Rectal smooth muscle tissue (tissue), 1 donor: Measurements from ENCODE around the gene ERBB2.

ENCODE experiments used
- H3K27ac ChIP-seq: one replicate; pipeline ENCODE4 v1.7.0; 2013; ENCODE audit warnings: low read depth, low read length, inconsistent platforms
- H3K27me3 ChIP-seq: one replicate; pipeline ENCODE4 v1.7.0; 2013; ENCODE audit warnings: low read length; ENCODE audit not compliant: control insufficient read depth, insufficient read depth
- H3K36me3 ChIP-seq: one replicate; pipeline ENCODE4 v1.7.0; 2013; ENCODE audit warnings: low read length; ENCODE audit not compliant: control insufficient read depth, insufficient read depth
- H3K4me1 ChIP-seq: one replicate; pipeline ENCODE4 v1.7.0; 2013; ENCODE audit warnings: low read length; ENCODE audit not compliant: control insufficient read depth, insufficient read depth
- H3K4me3 ChIP-seq: one replicate; pipeline ENCODE4 v1.7.0; 2013; ENCODE audit warnings: low read length
- H3K9ac ChIP-seq: one replicate; pipeline ENCODE4 v1.7.0; 2013; ENCODE audit warnings: low read length

The ERBB2 gene

GRCh38 chr17:39677072-39677471, 22.8 kb upstream of the ERBB2 start:
- Histone ChIP-seq H3K4me1 (no peaks in the 10 kb centered on the region), H3K9ac (no peak overlapping the region), H3K27ac (no peak overlapping the region)

GRCh38 chr17:39677542-39678339, 22.1 kb upstream of the ERBB2 start:
- Histone ChIP-seq H3K4me3 (no peak overlapping the region), H3K27me3 (no peaks in the 10 kb centered on the region), H3K9ac (no peak overlapping the region), H3K4me1 (no peaks in the 10 kb centered on the region), H3K27ac (no peak overlapping the region), H3K36me3 (peaks cover 2% of the 10 kb centered on the region)

More at GRCh38 chr17:39677072-39677471, 22.8 kb upstream of the ERBB2 start:
- Histone ChIP-seq H3K4me3 (no peak overlapping the region), H3K36me3 (peaks cover 2% of the 10 kb centered on the region), H3K27me3 (no peaks in the 10 kb centered on the region)

GRCh38 chr17:39678340-39679116, 21.3 kb upstream of the ERBB2 start:
- no peaks in the 10 kb centered on the region for H3K27me3 ChIP-seq
- no peaks in the 10 kb centered on the region for H3K4me1 ChIP-seq
- no peak overlapping the region for H3K27ac ChIP-seq
- peaks cover 2% of the 10 kb centered on the region for H3K36me3 ChIP-seq
- H3K4me3 ChIP-seq, result no peak overlapping the region
- H3K9ac ChIP-seq, result no peak overlapping the region

DNA sequence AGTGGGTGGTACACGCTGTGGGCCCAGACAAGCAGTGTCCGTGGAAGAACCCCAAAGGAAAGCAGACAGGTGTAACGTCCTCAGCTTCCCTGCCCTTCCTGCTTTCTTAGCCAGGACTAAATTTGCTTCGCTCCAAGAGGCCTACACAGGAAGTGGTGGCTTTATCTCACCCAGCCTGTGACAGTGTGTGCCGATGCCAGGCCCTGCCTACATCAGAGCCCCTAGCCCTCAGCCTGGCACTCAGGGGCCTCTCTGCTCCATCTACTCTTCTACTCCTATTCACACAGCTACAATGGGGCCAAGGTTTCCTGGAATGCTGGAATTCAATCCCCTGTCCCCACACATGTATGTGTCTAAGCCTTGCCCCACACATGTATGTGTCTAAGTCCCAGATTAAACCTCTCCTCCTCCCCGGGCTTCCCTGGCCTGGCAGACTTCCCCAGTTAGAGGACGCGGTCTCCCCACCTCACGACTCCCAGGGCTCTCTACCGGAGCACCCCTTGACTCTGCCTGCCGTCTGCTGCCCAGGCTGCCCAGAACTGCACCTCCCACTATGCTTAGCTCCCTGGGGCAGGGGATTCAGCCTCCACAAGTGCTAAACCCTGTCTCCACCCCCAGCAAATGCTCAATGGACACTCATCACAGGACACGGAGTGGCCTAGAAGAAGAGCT, 20.2 kb upstream of the ERBB2 start:
- H3K4me1 ChIP-seq, result no peaks in the 10 kb centered on the region

DNA sequence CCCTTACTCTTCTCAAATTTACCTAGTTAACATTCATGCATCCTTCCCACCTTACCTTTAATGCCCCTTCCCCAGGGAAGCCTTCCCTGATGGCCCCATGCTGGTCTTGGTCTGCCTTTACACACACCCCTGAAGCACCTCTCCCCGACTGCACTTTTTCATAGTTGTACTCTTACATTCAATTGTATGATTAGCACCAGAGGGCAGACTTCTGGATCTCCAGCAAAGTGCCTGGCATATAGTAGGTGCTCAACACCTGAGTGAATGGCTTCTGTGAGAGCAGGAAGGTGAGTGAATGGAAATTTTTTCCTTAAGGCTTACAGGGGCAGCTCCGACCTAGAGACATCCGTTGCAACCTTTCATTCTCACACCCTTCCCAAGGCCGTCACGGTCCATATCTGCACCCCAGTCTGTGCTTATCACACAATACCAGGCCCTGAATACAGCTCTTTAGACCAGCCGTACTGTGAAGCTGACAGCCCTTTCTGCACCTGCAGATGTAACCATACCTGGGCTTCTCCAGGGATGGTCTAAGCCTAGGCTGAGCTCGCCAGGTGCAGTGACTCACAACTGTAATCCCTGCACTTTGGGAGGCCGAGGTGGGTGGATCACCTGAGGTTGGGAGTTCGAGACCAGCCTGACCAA, 16.4 kb upstream of the ERBB2 start:
- Histone ChIP-seq H3K4me3 (no peak overlapping the region), H3K27me3 (no peaks in the 10 kb centered on the region), H3K27ac (no peak overlapping the region), H3K36me3 (peaks cover 2% of the 10 kb centered on the region), H3K9ac (no peak overlapping the region), H3K4me1 (peaks cover 3% of the 10 kb centered on the region)

More for the DNA sequence above, 20.2 kb upstream of the ERBB2 start:
- no peak overlapping the region for H3K4me3 ChIP-seq
- peaks cover 2% of the 10 kb centered on the region for H3K36me3 ChIP-seq
- no peak overlapping the region for H3K9ac ChIP-seq
- H3K27me3 ChIP-seq, result no peaks in the 10 kb centered on the region
- H3K27ac ChIP-seq, result no peak overlapping the region

- H3K36me3 ChIP-seq, result peaks cover 2% of the 10 kb centered on the region
- H3K4me3 ChIP-seq, result no peak overlapping the region
- no peak overlapping the region for H3K27ac ChIP-seq
- peaks cover 8% of the 10 kb centered on the region for H3K4me1 ChIP-seq
- no peak overlapping the region for H3K9ac ChIP-seq
- H3K27me3 ChIP-seq, result no peaks in the 10 kb centered on the region
These were observed 15.3 kb upstream of the ERBB2 start for GRCh38 chr17:39684369-39685192.

- H3K27me3 ChIP-seq, result no peaks in the 10 kb centered on the region
- peaks cover 8% of the 10 kb centered on the region for H3K4me1 ChIP-seq
- no peaks in the 10 kb centered on the region for H3K36me3 ChIP-seq
- peak overlapping the region; percentile 85 for H3K4me3 ChIP-seq
- H3K27ac ChIP-seq, result peak overlapping the region; percentile 91
- H3K9ac ChIP-seq, result no peak overlapping the region
These were observed 12.7 kb upstream of the ERBB2 start for GRCh38 chr17:39687101-39687545.

GRCh38 chr17:39687546-39688474, 12.1 kb upstream of the ERBB2 start, which contains the start of gene PGAP3:
Gene PGAP3 (minus strand): TSS chr17:39688057. CDS start chr17:39688014, 43 bp downstream.
- H3K4me3 ChIP-seq, result peak within 1 kb of the TSS; percentile 85
- peaks cover 8% of the 10 kb centered on the region for H3K4me1 ChIP-seq
- H3K36me3 ChIP-seq, result no peaks in the 10 kb centered on the region
- H3K27me3 ChIP-seq, result no peaks in the 10 kb centered on the region
- peak within 1 kb of the TSS; percentile 91 for H3K27ac ChIP-seq
- peak within 1 kb of the TSS; percentile 19 for H3K9ac ChIP-seq

DNA sequence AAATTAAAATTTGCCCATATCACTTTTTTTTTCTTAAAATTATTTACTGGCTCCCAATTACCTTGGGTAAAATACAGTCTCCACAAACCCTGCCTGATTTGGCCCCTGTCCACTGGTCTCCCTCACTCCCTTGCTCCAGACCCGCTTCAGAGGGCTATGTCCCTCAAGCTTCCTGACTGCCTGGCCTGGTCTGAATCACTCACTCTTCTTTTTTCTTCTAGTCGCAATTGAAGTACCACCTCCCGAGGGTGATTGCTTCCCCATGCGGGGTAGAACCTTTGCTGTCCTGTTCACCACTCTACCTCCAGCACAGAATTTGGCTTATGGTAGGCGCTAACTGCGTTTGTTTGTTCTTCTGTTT, 11.4 kb upstream of the ERBB2 start:
- peak overlapping the region; percentile 85 for H3K4me3 ChIP-seq
- peaks cover 8% of the 10 kb centered on the region for H3K4me1 ChIP-seq
- peak overlapping the region; percentile 91 for H3K27ac ChIP-seq
- H3K36me3 ChIP-seq, result no peaks in the 10 kb centered on the region
- no peaks in the 10 kb centered on the region for H3K27me3 ChIP-seq
- peak overlapping the region; percentile 19 for H3K9ac ChIP-seq

DNA sequence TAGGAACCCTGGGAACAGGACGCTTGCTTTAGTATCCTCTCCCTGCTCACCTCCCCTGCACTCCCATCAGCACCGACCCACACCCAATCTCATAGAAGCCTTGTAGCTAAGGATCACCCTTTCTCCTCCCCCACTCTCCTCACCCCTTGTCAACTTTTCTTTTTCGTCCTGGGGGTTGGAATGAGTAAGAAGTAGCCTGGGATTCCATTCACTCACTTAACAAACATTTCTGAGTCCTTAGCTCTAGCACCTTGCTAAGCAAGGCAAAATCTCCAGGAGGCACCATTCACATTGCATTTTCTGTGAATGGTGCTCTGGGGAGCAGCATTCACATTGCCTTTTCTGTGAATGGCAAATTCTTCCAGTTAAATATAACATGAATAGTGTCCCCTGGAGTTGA, 10.9 kb upstream of the ERBB2 start:
- no peak overlapping the region for H3K27ac ChIP-seq
- H3K27me3 ChIP-seq, result no peaks in the 10 kb centered on the region
- no peaks in the 10 kb centered on the region for H3K36me3 ChIP-seq
- H3K9ac ChIP-seq, result no peak overlapping the region
- peaks cover 8% of the 10 kb centered on the region for H3K4me1 ChIP-seq
- peak overlapping the region; percentile 85 for H3K4me3 ChIP-seq

GRCh38 chr17:39694593-39694992, 5.3 kb upstream of the ERBB2 start:
- no peak overlapping the region for H3K27ac ChIP-seq
- H3K27me3 ChIP-seq, result no peaks in the 10 kb centered on the region
- H3K36me3 ChIP-seq, result no peaks in the 10 kb centered on the region
- peaks cover 2% of the 10 kb centered on the region for H3K4me1 ChIP-seq
- H3K9ac ChIP-seq, result no peak overlapping the region
- H3K4me3 ChIP-seq, result no peak overlapping the region
